ENCODE results near the gene API5.

Gene API5

DNA sequence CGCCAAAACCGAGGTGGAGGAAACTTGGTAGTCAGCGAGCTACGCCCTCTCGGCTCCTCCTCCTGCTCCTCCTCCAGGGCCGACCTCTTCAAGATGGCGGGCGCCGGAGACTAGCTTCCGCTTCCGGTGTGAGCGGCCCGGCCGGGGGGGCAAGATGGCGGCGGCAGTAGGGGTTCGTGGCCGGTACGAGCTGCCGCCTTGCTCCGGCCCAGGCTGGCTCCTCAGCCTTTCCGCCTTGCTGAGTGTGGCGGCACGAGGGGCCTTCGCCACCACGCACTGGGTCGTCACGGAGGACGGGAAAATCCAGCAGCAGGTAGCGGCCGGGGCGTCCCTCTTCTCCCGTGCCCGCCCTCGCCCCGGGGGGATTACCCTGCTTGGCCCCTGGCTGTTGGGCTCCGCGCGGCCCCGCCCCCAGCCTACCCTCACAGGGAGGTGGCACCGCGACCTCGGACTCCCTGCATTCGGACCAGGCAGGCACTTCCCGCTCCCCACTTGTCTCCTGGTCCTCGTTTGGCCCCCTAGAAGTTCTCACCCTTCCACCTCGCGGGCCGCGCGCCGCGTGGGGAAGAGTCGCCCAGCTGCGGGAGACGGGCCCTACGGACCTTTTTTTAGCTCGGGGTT is 47.1 kb downstream of the API5 start, which contains the start of gene TTC17:
Gene TTC17 (plus strand): TSS at position 120 of the 621 bp plus-strand sequence. CDS start 35 bp downstream, at position 155.
- DNase-seq (ENCODE audit: low spot score) = peak; percentile 93
- in situ Hi-C loops (cut with MboI; ENCODE audit: low sequenced_read_pairs, unreplicated experiment) = no loop called here

GRCh38 chr11:43359422-43359818 is 47.6 kb downstream of the API5 start:
- DNase-seq (ENCODE audit: low spot score) = peak; percentile 42
- no peak for TF ChIP-seq CTCF (IDR thresholded peaks at IDR 0.05; ENCODE audit: borderline replicate concordance, control extremely low read depth, extremely low read depth, insufficient read depth, missing control alignments)
- in situ Hi-C loops (cut with MboI; ENCODE audit: low sequenced_read_pairs, unreplicated experiment) = no loop called here

More for the DNA sequence above, 47.1 kb downstream of the API5 start, which contains the start of gene TTC17:
- no peak for TF ChIP-seq CTCF (IDR thresholded peaks at IDR 0.05; ENCODE audit: borderline replicate concordance, control extremely low read depth, extremely low read depth, insufficient read depth, missing control alignments)

GRCh38 chr11:43360361-43361032 is 48.7 kb downstream of the API5 start:
- TF ChIP-seq CTCF (IDR thresholded peaks at IDR 0.05; ENCODE audit: borderline replicate concordance, control extremely low read depth, extremely low read depth, insufficient read depth, missing control alignments) = no peak
- in situ Hi-C loops (cut with MboI; ENCODE audit: low sequenced_read_pairs, unreplicated experiment) = no loop called here
- DNase-seq (ENCODE audit: low spot score) = no peak

DNA sequence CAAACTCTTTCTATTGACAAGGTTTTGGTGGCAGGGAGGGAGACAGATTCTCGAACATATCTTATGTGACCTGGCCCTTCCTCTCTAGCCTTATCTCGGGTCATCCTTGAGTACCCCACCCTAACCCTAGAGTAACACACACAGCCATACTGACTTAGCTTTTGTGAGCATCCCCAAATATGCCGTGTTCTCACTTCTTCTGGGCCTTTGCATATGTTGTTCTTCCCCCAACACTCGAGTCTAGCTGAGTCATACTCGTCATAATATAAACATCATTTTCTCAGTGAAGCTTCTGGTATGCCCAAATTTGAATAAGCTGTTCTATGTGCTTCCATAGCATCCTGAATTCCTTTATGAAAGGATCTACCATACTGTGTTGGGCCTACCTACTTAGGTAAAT is 54.9 kb downstream of the API5 start:
- TF ChIP-seq CTCF (IDR thresholded peaks at IDR 0.05; ENCODE audit: borderline replicate concordance, control extremely low read depth, extremely low read depth, insufficient read depth, missing control alignments) = no peak
- in situ Hi-C loops (cut with MboI; ENCODE audit: low sequenced_read_pairs, unreplicated experiment) = no loop called here
- no peak for DNase-seq (ENCODE audit: low spot score)

DNA sequence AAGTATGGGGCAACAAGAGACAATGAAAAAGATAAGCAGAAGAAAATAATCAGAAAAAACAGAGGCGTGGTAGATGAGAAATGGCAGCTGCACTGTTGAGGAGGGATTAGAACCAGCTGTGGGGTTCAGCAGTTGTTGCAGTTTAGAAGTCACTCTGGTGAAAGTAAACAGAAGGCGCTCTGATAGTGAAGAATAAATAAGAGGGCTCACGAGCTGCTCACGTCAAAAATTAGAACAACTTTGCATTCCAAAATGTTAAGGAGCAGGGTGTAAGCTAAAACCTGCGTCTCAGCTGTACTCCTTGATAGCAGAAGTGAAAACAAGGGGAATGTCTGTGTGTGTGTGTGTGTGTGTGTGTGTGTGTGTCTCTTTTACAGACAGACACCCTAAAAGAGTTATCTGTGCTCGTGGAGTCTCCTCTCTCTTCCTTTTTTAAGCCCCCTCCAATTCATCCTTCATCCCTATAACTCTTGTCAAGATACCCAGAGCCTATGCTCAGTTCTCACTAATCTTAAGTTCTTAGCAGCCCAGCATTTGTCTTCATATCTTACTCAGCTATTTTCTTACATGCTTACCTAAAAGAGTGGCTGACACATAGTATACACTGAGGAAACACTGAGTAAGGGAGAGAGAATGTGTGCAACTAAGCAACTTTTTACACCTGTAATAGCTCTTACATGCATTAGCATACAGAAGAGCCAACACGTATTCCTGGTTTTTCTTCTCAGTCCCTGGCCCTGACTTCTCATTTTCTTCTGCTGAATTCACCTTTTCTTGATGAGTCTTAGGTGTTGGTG is 55.8 kb downstream of the API5 start:
- DNase-seq (ENCODE audit: low spot score) = no peak

More for the DNA sequence above, 55.8 kb downstream of the API5 start:
- no peak for TF ChIP-seq CTCF (IDR thresholded peaks at IDR 0.05; ENCODE audit: borderline replicate concordance, control extremely low read depth, extremely low read depth, insufficient read depth, missing control alignments)
- in situ Hi-C loops (cut with MboI; ENCODE audit: low sequenced_read_pairs, unreplicated experiment) = no loop called here

Measured in GM13976 (cell line).